Cardiac fibroblast (primary cell): Measurements from ENCODE around the gene DTD1.
A peak's percentile ranks its signal among the peaks of the same experiment; 100 is the strongest.

Experiments
- DNase-seq, 2 donors: peaks; one replicate each; pipeline versions ENCODE4 v3.0.0 to v3.0.0-alpha.2; 2010; ENCODE audit warnings: low read depth in 2 of 2
- H3K4me3 ChIP-seq, 2 donors: replicated peaks in 1 of 2; 1 replicate in 1 of 2; 2 replicates in 1 of 2; pipeline ENCODE4 v1.5.1; 2011; ENCODE audit warnings: low read depth in 2 of 2, low read length in 2 of 2, mild to moderate bottlenecking in 2 of 2, moderate library complexity in 1 of 2
- TF ChIP-seq, protein P1 (sequence below): IDR thresholded peaks from one replicate; pipeline ENCODE4 v1.5.1; 2011; ENCODE audit warnings: low read depth, mild to moderate bottlenecking, low read length, inconsistent platforms

Gene DTD1

DNA sequence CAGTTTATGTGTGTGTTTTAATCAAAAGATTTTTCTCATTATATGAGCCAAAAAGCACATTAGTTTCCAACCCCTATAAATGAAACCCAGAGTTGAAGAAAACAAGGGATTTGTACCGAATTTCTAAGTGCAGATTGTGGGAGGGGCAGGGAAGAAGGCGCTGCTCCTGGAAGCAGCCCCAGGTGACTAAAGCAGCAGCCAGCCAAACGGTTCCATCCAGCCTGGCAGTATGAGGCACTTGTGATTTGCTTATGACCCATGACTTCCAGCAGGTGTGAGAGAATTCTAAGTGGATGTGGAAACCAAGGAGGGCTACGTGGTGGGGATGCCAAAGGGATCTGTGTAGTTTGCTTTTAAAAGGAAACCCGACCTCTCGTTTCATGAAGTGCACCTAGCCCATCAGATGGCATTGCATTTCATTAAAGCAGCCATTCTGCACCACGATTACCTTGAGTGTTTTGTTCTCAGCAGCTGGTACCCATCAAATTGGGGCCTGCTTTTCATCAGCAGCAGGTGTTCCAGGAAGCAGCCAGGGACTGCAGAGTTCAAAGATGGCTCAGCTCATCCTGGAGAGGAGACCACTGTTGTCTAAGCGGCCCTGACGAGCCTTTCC is 79.1 kb downstream of the DTD1 start:
- TF ChIP-seq, protein P1, sequence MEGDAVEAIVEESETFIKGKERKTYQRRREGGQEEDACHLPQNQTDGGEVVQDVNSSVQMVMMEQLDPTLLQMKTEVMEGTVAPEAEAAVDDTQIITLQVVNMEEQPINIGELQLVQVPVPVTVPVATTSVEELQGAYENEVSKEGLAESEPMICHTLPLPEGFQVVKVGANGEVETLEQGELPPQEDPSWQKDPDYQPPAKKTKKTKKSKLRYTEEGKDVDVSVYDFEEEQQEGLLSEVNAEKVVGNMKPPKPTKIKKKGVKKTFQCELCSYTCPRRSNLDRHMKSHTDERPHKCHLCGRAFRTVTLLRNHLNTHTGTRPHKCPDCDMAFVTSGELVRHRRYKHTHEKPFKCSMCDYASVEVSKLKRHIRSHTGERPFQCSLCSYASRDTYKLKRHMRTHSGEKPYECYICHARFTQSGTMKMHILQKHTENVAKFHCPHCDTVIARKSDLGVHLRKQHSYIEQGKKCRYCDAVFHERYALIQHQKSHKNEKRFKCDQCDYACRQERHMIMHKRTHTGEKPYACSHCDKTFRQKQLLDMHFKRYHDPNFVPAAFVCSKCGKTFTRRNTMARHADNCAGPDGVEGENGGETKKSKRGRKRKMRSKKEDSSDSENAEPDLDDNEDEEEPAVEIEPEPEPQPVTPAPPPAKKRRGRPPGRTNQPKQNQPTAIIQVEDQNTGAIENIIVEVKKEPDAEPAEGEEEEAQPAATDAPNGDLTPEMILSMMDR, result no peak
- DNase-seq, result no peak
- H3K4me3 ChIP-seq, result no peak overlapping the region

DNA sequence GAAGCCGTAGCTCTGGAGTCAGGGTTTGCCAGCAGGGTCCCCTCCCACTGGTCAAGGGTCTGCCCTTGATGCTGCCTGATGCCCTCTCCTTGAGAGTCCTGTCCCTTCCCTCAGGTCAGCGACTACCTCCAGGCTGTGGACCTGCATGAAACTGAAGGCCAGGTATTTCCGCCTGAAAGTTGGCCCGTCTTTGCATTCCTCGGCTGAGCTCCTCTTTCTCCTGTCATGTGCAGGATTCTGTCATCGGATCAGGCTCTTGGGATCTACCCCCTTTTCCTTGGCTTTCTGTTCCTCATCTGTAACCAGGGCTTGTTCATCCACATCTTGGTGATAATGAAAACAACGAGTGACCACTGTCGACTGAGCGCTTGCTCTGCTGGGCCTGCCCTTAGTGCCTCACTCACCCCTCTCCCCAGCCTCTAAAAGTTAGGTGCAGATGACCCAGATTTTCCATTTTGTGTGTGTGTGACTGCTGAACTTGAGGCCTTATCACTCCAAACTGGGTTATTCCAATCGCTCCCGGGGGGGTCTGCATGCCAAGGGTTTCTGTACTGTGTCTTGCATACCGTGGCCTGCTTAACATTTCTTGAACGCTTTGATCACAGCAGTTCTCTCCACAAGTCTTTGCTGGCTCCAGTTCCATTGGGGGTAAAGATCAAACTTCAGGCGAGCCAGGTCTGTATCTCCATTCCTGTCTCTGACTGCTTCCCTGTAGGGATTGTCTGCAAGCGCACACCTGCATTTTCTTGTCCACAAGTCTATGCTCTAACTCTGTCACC is 81.6 kb downstream of the DTD1 start:
- TF ChIP-seq, protein P1, result no peak
- no peak overlapping the region for H3K4me3 ChIP-seq
- DNase-seq, result peak in 1 of 2 donors; percentile 42

DNA sequence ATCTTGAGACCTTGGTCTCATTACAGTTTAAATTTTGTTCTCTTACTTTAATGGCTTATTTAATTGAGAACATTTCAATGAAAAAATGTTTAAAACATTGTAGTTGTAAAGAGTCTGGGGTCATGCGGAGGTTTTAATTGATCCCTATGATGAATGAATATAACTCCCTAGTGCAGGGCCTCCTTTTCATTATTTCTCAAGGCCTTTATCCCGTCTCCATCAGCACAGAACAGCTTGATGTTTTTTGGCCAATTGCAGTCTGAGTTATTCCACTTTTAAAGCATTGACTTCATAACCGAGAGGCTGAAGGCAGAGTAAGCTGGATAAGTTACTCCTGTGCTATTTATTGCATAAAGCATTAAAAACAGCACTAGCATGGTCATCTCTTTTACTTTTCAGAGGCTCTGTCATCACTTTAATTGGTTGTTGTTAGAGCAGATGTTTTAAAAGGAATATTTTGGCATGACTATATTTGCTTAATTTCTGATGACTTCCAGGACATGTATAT is 83.4 kb downstream of the DTD1 start:
- no peak overlapping the region for H3K4me3 ChIP-seq
- TF ChIP-seq, protein P1, result no peak
- no peak for DNase-seq

DNA sequence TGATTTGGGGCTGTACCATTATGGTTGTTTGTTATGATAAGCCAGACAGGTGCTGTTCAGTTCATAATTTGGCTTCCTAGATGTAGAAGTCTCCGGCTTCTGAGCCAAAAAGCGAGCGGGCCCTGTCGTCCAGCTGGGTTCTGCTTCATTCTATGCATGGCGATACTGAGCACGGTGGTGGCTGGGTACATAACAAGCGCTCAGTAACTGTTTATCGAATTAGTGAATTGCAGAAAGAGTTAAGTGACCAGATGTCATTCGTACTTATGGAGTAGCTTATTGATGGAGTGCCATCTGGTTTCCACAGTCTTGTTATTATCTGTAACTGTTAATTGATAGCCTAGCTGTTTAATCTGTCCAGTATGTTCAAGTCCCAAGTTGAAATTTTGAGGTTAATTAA is 85.0 kb downstream of the DTD1 start:
- no peak overlapping the region for H3K4me3 ChIP-seq
- DNase-seq, result no peak
- TF ChIP-seq, protein P1, result no peak

DNA sequence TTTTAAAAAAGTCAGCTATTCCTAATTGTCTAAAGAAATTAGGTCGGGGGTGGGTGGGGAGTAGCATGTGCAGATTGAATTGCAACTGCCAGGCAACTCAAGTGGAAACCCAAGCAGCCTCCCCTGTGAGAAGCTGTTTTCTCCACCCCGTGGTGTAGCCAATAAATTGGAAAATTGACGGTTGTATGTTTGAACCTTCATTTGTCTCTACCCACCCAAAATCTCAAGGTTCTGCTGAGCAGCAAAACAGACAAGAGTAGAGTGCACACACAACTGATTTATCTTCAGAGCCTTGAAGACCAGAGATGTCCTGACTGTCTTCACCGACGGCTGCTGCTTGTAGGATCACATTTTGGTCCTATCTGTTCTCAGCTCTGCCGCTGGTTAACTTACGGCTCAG is 88.5 kb downstream of the DTD1 start:
- no peak for DNase-seq
- no peak overlapping the region for H3K4me3 ChIP-seq
- TF ChIP-seq, protein P1, result no peak

DNA sequence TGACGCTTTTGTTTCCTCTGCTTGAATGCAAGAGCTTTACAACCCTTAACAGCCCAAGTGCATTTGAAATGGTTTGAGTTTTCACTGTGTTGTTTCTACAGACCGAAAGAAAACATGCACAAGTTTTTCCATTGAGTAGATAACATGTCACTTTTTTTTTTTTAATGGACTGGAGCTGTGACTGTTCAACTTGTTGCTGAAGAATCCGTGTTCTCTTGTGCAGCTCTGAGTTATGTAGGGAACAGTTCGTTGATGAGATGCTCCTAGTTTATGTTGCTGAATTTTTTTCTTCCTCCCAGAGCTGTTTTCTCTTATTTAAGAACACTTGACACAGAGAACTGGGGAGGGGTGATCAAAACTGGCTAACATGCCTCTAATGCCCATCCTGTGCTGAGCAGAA is 89.3 kb downstream of the DTD1 start:
- TF ChIP-seq, protein P1, result no peak
- H3K4me3 ChIP-seq, result no peak overlapping the region
- DNase-seq, result no peak
